GM12878 (cell line): Measurements from ENCODE around the gene ERC1. TPM values are rescaled to one million over a fixed set of nuclear protein-coding genes. Genes with fewer than 3 reads are reported as not detected.
A peak's percentile ranks its signal among the peaks of the same experiment; 100 is the strongest.

ENCODE experiments used
- CREB1 ChIP-seq: IDR thresholded peaks from 2 replicates; pipeline ENCODE4 v1.6.1; 2012; ENCODE audit warnings: low read depth, mild to moderate bottlenecking, inconsistent platforms
- DPF2 ChIP-seq: fragments of 450-650 bp; IDR thresholded peaks from 2 replicates; pipeline ENCODE4 v1.6.1; 2017; ENCODE audit warnings: mild to moderate bottlenecking
- EP300 ChIP-seq, 2 experiments: fragments of 150-350 bp in 1 of 2; IDR thresholded peaks; 2 replicates each; pipeline ENCODE4 v1.6.1; 2011 to 2012; ENCODE audit warnings: low read depth in 2 of 2, low read length in 2 of 2, borderline replicate concordance in 1 of 2, improper control_type of control experiment in 1 of 2, inconsistent platforms in 1 of 2; ENCODE audit not compliant: control insufficient read depth in 1 of 2
- FOS ChIP-seq: IDR thresholded peaks from 3 replicates; pipeline ENCODE4 v1.6.1; 2011; ENCODE audit warnings: borderline replicate concordance; ENCODE audit not compliant: insufficient read length; ENCODE audit errors: extremely low read depth
- GATAD2B ChIP-seq: fragments of 450-650 bp; conservative IDR thresholded peaks from 2 replicates; pipeline ENCODE4 v1.6.1; 2017; ENCODE audit warnings: low read depth, mild to moderate bottlenecking, moderate library complexity
- IKZF1 ChIP-seq: fragments of 450-650 bp; conservative IDR thresholded peaks from 2 replicates; pipeline ENCODE4 v1.6.1; 2017; ENCODE audit warnings: antibody characterized with exemption, mild to moderate bottlenecking
- POLR2A ChIP-seq: IDR thresholded peaks from 2 replicates; pipeline ENCODE4 v1.6.1; 2011; ENCODE audit warnings: low read depth, mild to moderate bottlenecking, low read length
- POU2F2 ChIP-seq: IDR thresholded peaks from 3 replicates; pipeline ENCODE4 v1.6.1; 2011; ENCODE audit warnings: low read depth, mild to moderate bottlenecking, low read length, borderline replicate concordance
- RELA ChIP-seq: fragments of 450-650 bp; IDR thresholded peaks from 2 replicates; pipeline ENCODE4 v1.8.0; 2014; ENCODE audit warnings: borderline replicate concordance; ENCODE audit not compliant: partially characterized antibody
- SMAD5 ChIP-seq: IDR thresholded peaks from 2 replicates; pipeline ENCODE4 v1.6.1; 2016; ENCODE audit warnings: antibody characterized with exemption, low read depth
- SP1 ChIP-seq: IDR thresholded peaks from one replicate; pipeline ENCODE4 v1.6.1; 2011; ENCODE audit warnings: low read depth, low read length
- SREBF2 ChIP-seq: IDR thresholded peaks from 2 replicates; pipeline ENCODE4 v1.6.1; 2012; ENCODE audit warnings: mild to moderate bottlenecking, low read length
- SRF ChIP-seq, 2 experiments: IDR thresholded peaks; 2 replicates each; pipeline ENCODE4 v1.6.1; 2011; ENCODE audit warnings: low read depth in 2 of 2, low read length in 2 of 2, mild to moderate bottlenecking in 1 of 2, moderate library complexity in 1 of 2
- TCF12 ChIP-seq: IDR thresholded peaks from 2 replicates; pipeline ENCODE4 v1.6.1; 2011; ENCODE audit warnings: low read depth, mild to moderate bottlenecking, low read length
- ZNF207 ChIP-seq: fragments of 450-650 bp; IDR thresholded peaks from 2 replicates; pipeline ENCODE4 v1.6.1; 2014; ENCODE audit warnings: antibody characterized with exemption, mild to moderate bottlenecking, borderline replicate concordance
- ZNF24 ChIP-seq: fragments of 450-650 bp; IDR thresholded peaks from 2 replicates; pipeline ENCODE4 v1.6.1; 2017; ENCODE audit warnings: antibody characterized with exemption, mild to moderate bottlenecking
- ZZZ3 ChIP-seq: IDR thresholded peaks from 2 replicates; pipeline ENCODE4 v1.6.1; 2011; ENCODE audit warnings: low read depth; ENCODE audit not compliant: control insufficient read depth, insufficient read length
- polyA plus RNA-seq, 11 experiments: library from polyadenylated mRNA; depleted of rRNA in 4 of 11; unstranded in 6 of 11; stranded (reverse) in 5 of 11; fragments of >200 nt; fragmentation: Nextera tagmentation in 4 of 11; fragmentation: Illumina TruSeq in 1 of 11; extraction: Ambion mirVana in 4 of 11; extraction: Trizol in 1 of 11; gene quantifications; 1 replicate in 1 of 11; 2 replicates in 10 of 11; pipeline versions ENCODE4 v1.2.1 to v1.2.3, GENCODE V29; 2011 to 2016; ENCODE audit warnings: inconsistent platforms in 2 of 11, missing spikeins in 2 of 11, low read depth in 1 of 11
- total RNA-seq, 4 experiments: library from RNA; depleted of rRNA in 3 of 4; stranded (reverse); fragments of >200 nt in 3 of 4; fragmentation: Illumina TruSeq in 1 of 4; extraction: Trizol in 1 of 4; gene quantifications; 2 replicates each; pipeline versions ENCODE4 v1.2.1 to v1.2.3, GENCODE V29; 2013 to 2021
- TF ChIP-seq, protein P1 (sequence below): fragments of 450-650 bp; IDR thresholded peaks from 2 replicates; pipeline ENCODE4 v1.6.1; 2017; ENCODE audit warnings: mild to moderate bottlenecking
- TF ChIP-seq, protein P2 (sequence below): fragments of 450-650 bp; IDR thresholded peaks from 2 replicates; pipeline ENCODE4 v1.6.1; 2017; ENCODE audit warnings: mild to moderate bottlenecking, moderate library complexity
- TF ChIP-seq, protein P3 (sequence below): IDR thresholded peaks from 2 replicates; pipeline ENCODE4 v1.6.1; 2011; ENCODE audit warnings: low read depth, low read length, improper control_type of control experiment, borderline replicate concordance
- TF ChIP-seq, protein P4 (sequence below): IDR thresholded peaks from 2 replicates; pipeline ENCODE4 v1.6.1; 2011; ENCODE audit warnings: borderline replicate concordance, low read depth, mild to moderate bottlenecking, moderate library complexity, mixed read lengths, low read length; ENCODE audit not compliant: insufficient read depth; ENCODE audit errors: extremely low read length
- TF ChIP-seq, protein P5 (sequence below): IDR thresholded peaks from 2 replicates; pipeline ENCODE4 v1.6.1; 2011; ENCODE audit warnings: mild to moderate bottlenecking, low read depth, low read length, moderate library complexity; ENCODE audit not compliant: insufficient replicate concordance

Gene ERC1
- total and polyA plus RNA-seq, 10 of the 15 experiments (the other 5 are each of a cell fraction or from before 2014, with no cell fraction given): 0.75 to 8.0 (median 5.0) TPM

DNA sequence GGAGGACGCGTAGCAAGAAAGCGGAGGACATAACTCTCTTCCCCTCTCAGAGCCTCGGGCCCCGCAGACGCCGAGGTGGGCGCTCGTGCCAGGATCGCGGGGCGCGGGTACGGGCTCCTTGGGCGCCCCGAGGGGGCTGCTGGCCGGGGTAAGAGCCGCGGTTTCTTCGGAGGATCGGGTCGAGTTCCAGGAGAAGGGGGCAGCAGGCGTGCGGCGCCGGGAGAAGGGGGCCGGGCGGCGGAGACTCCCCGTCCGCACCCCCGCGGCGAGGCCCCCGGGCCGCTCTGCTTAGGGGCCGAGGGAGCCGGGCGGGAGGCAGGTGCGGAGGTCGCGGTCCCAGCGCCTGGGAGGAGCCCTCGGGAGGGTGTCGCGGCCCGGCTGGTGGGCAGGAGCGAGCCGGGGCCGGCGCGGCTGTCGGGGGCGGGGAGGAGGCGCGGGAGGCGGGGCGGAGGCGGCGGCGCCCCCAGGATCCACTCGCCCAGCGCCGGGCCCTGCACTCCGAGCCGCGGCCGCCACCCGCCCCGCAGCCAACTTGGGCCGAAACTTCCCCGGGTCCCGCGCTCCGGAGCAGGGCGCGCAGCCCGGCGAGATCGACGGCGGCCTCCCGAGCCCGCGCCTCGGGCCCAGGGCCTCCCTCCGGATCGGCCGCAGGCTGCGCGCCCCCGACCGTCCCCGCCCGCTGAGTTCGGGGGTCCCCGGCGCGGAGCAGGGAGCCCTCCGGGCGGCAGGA lies 539.0 kb downstream of the ERC1 start (continued):
- TF ChIP-seq CREB1: no peak
- TF ChIP-seq GATAD2B: peak; percentile 88
- TF ChIP-seq, protein P1, sequence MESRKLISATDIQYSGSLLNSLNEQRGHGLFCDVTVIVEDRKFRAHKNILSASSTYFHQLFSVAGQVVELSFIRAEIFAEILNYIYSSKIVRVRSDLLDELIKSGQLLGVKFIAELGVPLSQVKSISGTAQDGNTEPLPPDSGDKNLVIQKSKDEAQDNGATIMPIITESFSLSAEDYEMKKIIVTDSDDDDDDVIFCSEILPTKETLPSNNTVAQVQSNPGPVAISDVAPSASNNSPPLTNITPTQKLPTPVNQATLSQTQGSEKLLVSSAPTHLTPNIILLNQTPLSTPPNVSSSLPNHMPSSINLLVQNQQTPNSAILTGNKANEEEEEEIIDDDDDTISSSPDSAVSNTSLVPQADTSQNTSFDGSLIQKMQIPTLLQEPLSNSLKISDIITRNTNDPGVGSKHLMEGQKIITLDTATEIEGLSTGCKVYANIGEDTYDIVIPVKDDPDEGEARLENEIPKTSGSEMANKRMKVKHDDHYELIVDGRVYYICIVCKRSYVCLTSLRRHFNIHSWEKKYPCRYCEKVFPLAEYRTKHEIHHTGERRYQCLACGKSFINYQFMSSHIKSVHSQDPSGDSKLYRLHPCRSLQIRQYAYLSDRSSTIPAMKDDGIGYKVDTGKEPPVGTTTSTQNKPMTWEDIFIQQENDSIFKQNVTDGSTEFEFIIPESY: no peak
- TF ChIP-seq, protein P2, sequence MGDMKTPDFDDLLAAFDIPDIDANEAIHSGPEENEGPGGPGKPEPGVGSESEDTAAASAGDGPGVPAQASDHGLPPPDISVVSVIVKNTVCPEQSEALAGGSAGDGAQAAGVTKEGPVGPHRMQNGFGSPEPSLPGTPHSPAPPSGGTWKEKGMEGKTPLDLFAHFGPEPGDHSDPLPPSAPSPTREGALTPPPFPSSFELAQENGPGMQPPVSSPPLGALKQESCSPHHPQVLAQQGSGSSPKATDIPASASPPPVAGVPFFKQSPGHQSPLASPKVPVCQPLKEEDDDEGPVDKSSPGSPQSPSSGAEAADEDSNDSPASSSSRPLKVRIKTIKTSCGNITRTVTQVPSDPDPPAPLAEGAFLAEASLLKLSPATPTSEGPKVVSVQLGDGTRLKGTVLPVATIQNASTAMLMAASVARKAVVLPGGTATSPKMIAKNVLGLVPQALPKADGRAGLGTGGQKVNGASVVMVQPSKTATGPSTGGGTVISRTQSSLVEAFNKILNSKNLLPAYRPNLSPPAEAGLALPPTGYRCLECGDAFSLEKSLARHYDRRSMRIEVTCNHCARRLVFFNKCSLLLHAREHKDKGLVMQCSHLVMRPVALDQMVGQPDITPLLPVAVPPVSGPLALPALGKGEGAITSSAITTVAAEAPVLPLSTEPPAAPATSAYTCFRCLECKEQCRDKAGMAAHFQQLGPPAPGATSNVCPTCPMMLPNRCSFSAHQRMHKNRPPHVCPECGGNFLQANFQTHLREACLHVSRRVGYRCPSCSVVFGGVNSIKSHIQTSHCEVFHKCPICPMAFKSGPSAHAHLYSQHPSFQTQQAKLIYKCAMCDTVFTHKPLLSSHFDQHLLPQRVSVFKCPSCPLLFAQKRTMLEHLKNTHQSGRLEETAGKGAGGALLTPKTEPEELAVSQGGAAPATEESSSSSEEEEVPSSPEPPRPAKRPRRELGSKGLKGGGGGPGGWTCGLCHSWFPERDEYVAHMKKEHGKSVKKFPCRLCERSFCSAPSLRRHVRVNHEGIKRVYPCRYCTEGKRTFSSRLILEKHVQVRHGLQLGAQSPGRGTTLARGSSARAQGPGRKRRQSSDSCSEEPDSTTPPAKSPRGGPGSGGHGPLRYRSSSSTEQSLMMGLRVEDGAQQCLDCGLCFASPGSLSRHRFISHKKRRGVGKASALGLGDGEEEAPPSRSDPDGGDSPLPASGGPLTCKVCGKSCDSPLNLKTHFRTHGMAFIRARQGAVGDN: no peak
- no peak for TF ChIP-seq ZZZ3
- TF ChIP-seq TCF12: no peak
- TF ChIP-seq ZNF24: no peak
- no peak for TF ChIP-seq EP300 (IDR thresholded peaks at IDR 0.05; ENCODE audit: borderline replicate concordance in 1 of 2, control insufficient read depth in 1 of 2, low read depth in 2 of 2, low read length in 2 of 2)
- TF ChIP-seq, protein P3, sequence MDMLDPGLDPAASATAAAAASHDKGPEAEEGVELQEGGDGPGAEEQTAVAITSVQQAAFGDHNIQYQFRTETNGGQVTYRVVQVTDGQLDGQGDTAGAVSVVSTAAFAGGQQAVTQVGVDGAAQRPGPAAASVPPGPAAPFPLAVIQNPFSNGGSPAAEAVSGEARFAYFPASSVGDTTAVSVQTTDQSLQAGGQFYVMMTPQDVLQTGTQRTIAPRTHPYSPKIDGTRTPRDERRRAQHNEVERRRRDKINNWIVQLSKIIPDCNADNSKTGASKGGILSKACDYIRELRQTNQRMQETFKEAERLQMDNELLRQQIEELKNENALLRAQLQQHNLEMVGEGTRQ: no peak
- TF ChIP-seq, protein P4, sequence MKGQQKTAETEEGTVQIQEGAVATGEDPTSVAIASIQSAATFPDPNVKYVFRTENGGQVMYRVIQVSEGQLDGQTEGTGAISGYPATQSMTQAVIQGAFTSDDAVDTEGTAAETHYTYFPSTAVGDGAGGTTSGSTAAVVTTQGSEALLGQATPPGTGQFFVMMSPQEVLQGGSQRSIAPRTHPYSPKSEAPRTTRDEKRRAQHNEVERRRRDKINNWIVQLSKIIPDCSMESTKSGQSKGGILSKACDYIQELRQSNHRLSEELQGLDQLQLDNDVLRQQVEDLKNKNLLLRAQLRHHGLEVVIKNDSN: no peak
- no peak for TF ChIP-seq SREBF2
- peak; percentile 82 for TF ChIP-seq IKZF1
- no peak for TF ChIP-seq SMAD5
- no peak for TF ChIP-seq POLR2A
- TF ChIP-seq RELA: no peak
- TF ChIP-seq SRF (IDR thresholded peaks at IDR 0.05; ENCODE audit: low read depth in 2 of 2, low read length in 2 of 2): no peak
- no peak for TF ChIP-seq SP1
- TF ChIP-seq, protein P5, sequence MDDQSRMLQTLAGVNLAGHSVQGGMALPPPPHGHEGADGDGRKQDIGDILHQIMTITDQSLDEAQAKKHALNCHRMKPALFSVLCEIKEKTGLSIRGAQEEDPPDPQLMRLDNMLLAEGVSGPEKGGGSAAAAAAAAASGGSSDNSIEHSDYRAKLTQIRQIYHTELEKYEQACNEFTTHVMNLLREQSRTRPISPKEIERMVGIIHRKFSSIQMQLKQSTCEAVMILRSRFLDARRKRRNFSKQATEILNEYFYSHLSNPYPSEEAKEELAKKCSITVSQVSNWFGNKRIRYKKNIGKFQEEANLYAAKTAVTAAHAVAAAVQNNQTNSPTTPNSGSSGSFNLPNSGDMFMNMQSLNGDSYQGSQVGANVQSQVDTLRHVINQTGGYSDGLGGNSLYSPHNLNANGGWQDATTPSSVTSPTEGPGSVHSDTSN: no peak
- TF ChIP-seq FOS: no peak
- no peak for TF ChIP-seq POU2F2
- TF ChIP-seq DPF2: peak; percentile 60; the same call in 1 of the 2 replicates
- no peak for TF ChIP-seq ZNF207
